Measurements from ENCODE around the gene AQR.

- TF ChIP-seq CTCF (IDR thresholded peaks at IDR 0.05), result no peak
- no peak for TF ChIP-seq POLR2AphosphoS5 (IDR thresholded peaks at IDR 0.05; ENCODE audit: insufficient read depth in 1 of 2, low read depth in 1 of 2)
- TF ChIP-seq POLR2A (IDR thresholded peaks at IDR 0.05), result no peak
Measured at GRCh38 chr15:35003928-35004327, 34.4 kb upstream of the AQR start.
